Measurements from ENCODE around the gene NOP53.
"Not testable (repeated sequence)": the region's sequence is repeated elsewhere in the genome, so short reads cannot be mapped to it uniquely, and the experiment has no call there.

Gene NOP53

GRCh38 chr19:47718415-47719046 lies 26.8 kb upstream of the NOP53 start:
- DNase-seq (ENCODE audit: low spot score): not testable (repeated sequence)

- DNase-seq (ENCODE audit: low spot score): no peak
These were observed 26.1 kb upstream of the NOP53 start for GRCh38 chr19:47719047-47719859.

- DNase-seq (ENCODE audit: low spot score): no peak
These were observed 24.5 kb upstream of the NOP53 start for GRCh38 chr19:47720669-47721422.

- peak; percentile 87 for DNase-seq (ENCODE audit: low spot score)
These were observed 21.8 kb upstream of the NOP53 start for GRCh38 chr19:47723581-47723940.

GRCh38 chr19:47725759-47726401 lies 19.5 kb upstream of the NOP53 start:
- no peak for DNase-seq (ENCODE audit: low spot score)

GRCh38 chr19:47726467-47726866 lies 18.9 kb upstream of the NOP53 start:
- no peak for DNase-seq (ENCODE audit: low spot score)

- DNase-seq (ENCODE audit: low spot score): not testable (repeated sequence)
These were observed 17.1 kb upstream of the NOP53 start for GRCh38 chr19:47728295-47728694.

- no peak for DNase-seq (ENCODE audit: low spot score)
These were observed 15.9 kb upstream of the NOP53 start for GRCh38 chr19:47729468-47729798.

- no peak for DNase-seq (ENCODE audit: low spot score)
These were observed 15.4 kb upstream of the NOP53 start for GRCh38 chr19:47729799-47730520.

GRCh38 chr19:47730521-47730889 lies 14.8 kb upstream of the NOP53 start:
- no peak for DNase-seq (ENCODE audit: low spot score)

GRCh38 chr19:47730910-47731309 lies 14.4 kb upstream of the NOP53 start:
- no peak for DNase-seq (ENCODE audit: low spot score)

GRCh38 chr19:47735131-47735530 lies 10.2 kb upstream of the NOP53 start:
- DNase-seq (ENCODE audit: low spot score): no peak

- no peak for DNase-seq (ENCODE audit: low spot score)
These were observed 4.4 kb upstream of the NOP53 start for GRCh38 chr19:47740866-47741519.

GRCh38 chr19:47741544-47742140 lies 3.7 kb upstream of the NOP53 start:
- no peak for DNase-seq (ENCODE audit: low spot score)

- DNase-seq (ENCODE audit: low spot score): no peak
These were observed 2.7 kb upstream of the NOP53 start for GRCh38 chr19:47742634-47743033.

GRCh38 chr19:47746129-47746528 lies 783 bp downstream of the NOP53 start:
- DNase-seq (ENCODE audit: low spot score): not testable (repeated sequence)

- no peak for DNase-seq (ENCODE audit: low spot score)
These were observed 4.0 kb downstream of the NOP53 start for GRCh38 chr19:47749326-47749725.

- no peak for DNase-seq (ENCODE audit: low spot score)
These were observed 5.4 kb downstream of the NOP53 start for GRCh38 chr19:47750752-47751151.

GRCh38 chr19:47752440-47753211 lies 7.3 kb downstream of the NOP53 start:
- no peak for DNase-seq (ENCODE audit: low spot score)

Measured in RKO (cell line).